HG02943 (cell line): ENCODE data around the gene MBD5.

ENCODE experiments used
- ATAC-seq: cut with Tn5 transposase; IDR thresholded peaks from one replicate; pipeline ENCODE4 v1.9.1; 2021; ENCODE audit warnings: mild to moderate bottlenecking, low read depth, moderate library complexity; ENCODE audit not compliant: unreplicated experiment

Gene MBD5

GRCh38 chr2:148106331-148106730 lies 85.4 kb downstream of the MBD5 start:
- ATAC-seq, result no peak

DNA sequence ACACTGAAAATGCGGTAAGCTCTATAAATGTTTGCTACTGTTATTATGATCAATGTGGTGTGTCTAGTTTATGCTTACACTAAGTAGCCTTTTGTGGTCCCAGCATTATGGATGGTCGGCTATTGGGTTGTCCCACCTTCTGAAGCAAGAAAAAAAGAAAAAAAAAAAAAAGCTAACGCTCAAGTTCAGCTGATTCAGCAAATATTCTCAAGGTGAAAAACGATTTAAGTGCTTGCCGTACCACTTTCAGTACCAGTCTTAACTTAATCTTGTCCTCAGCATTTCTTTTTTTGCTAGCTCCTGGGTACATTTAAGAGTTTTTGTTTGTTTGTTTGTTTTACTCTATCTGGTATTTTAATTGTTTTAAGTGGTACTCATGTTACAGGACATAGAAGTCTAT lies 87.5 kb downstream of the MBD5 start:
- no peak for ATAC-seq

DNA sequence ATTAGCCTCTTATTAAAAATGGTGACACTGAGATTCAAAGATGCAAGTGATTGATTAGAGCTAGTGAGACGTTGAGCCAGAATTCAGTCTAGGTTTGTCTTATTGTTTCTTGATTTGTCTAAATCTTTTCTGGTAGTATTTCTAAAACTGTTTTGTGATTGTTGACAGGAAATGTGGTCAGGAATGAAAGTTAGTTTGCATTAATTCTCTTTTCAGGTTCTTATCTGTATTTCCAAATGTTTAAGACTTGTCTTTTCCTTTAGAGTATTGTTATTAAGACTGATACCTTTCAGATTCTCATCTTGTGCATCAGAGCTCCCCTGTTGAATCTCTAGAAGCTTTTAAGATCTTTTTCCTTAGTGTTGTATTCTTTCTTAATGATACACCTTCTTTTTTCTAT lies 89.3 kb downstream of the MBD5 start:
- ATAC-seq, result no peak

GRCh38 chr2:148122788-148123187 lies 101.9 kb downstream of the MBD5 start:
- ATAC-seq, result no peak

DNA sequence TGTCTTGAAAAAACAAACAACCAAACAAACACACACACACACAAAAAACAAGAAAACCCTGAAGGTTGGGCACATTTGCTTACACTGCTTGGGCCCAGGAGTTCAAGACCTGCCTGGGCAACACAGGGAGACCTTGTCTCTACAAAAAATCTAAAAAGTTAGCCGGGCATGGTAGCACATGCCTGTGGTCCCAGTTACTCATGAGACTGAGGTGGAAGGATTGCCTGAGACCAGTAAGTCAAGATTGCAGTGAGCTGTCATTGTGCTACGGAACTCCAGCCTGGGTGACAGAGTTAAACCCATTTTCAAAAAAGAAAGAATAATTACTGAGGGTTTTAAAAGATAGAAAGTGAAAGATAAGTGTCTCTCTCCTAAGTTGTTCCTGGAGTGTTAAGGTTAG lies 103.4 kb downstream of the MBD5 start:
- no peak for ATAC-seq

GRCh38 chr2:148130581-148130980 lies 109.7 kb downstream of the MBD5 start:
- no peak for ATAC-seq

- no peak for ATAC-seq
These were observed 111.5 kb downstream of the MBD5 start for GRCh38 chr2:148132412-148132811.

- no peak for ATAC-seq
These were observed 114.8 kb downstream of the MBD5 start for GRCh38 chr2:148135705-148136104.

DNA sequence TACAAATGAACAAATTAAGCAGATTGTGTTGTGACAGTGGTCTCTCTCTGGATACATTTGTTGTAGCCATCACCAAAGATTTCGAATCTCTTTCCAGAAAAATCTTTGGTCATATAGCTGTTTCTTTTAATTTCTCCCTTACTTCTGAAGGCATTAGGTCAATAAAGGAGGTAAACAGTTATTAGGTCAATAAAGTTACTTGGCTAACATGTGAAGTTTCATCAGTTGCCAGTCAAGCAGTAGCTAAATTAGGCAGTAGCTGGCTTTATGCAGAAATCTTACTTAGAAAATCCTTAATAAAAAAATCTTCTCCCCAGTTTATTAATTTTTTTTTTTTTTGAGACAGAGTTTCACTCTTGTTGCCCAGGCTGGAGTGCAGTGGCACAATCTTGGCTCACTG lies 115.5 kb downstream of the MBD5 start:
- no peak for ATAC-seq

DNA sequence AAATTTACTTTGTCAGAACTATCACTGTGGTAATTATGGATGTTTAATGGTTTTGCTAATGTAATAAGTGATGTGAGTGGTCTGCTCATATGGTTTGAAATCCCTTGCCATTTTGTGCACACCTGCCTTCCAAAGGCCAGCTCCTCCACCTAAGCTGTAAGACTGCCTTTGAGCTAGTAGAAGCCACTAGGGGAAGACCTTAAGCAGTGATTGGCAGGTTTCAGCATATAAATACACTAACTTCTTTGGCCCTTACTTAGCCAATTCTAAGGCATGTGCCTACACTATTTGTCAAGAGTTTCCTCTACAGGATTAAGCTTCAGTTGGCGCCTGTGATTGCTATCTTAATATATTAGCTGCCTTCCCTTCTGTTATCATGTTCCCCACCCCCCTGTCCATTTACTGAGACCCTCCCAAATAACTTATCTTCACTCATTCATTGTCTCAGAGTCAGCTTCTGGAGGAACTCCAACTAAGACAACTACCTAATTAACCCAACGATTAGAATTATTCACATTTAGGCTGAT lies 141.1 kb downstream of the MBD5 start:
- no peak for ATAC-seq

DNA sequence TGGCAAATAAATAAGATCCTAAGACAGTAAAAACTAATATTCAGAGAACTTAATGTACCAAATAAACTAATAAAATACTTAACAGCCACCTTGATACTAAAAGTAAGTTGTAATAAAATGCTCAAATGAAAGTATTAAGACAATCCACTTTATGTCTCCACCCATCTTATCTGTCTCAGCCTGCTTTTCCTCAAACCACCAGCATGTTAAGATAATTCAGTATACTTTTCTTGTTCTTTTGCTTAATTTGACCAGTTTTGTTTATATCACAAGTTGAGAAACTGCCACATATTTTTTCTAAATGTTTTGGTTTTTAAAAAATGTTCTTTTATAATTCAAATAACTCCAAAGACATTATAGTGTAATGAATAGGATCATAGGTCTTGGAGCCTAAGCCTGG lies 142.0 kb downstream of the MBD5 start:
- ATAC-seq, result no peak

GRCh38 chr2:148165975-148166374 lies 145.1 kb downstream of the MBD5 start:
- ATAC-seq, result no peak

- no peak for ATAC-seq
These were observed 146.4 kb downstream of the MBD5 start for GRCh38 chr2:148167241-148167766.

GRCh38 chr2:148167855-148168254 lies 147.0 kb downstream of the MBD5 start:
- ATAC-seq, result no peak

DNA sequence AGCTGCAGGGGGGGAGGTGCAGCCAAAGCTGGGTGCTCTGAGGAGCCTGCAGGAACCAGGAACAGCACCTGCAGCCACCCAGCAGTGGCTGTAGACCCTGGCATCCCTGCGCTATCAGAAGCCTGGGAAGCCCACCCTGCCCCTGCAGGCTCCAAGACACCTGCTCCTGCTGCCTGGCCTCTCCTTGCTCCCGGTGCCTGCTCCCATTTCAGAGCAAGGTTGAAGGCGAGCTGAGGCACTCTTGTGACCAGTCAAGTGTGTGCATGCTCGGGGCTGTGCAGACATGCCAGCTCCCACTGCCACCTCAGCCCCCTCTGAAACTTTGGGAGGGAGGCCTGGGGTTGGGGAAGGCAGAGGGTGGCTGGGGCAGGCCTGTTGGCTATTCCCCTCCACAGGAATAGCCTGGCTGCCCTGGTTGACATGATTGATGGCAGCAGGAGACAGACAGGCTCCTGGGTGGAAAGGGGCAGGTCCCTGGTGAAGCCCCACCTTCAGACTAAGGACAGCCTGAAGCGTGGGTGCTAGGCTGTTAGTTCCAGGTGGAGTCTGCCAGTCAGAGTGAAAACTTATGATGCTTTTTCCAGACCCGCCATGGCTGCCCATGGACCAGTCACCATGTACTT lies 151.4 kb downstream of the MBD5 start:
- ATAC-seq, result no peak

- ATAC-seq, result no peak
These were observed 152.3 kb downstream of the MBD5 start for GRCh38 chr2:148173168-148173567.

GRCh38 chr2:148177559-148177958 lies 156.7 kb downstream of the MBD5 start:
- ATAC-seq, result no peak

DNA sequence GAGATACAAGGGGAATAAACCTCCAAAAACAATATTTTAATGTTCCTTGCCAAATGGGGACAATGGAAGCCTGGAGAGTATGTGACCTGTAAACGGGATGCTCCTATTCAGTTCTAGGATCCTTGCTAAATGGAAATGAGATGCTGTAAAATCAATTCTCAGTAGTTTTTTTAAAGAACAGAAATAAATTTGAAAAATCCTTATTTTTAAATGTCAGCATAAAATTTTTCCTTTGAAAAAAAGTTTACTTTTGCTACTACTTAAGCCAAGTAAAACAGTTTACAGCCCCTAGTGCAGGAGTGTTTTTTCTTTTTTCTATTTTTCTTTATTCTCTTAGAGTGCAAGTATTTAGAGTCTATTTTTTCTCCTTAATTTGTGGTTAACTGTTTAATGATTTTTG lies 158.8 kb downstream of the MBD5 start:
- no peak for ATAC-seq

- ATAC-seq, result no peak
These were observed 164.1 kb downstream of the MBD5 start for GRCh38 chr2:148184976-148185375.

DNA sequence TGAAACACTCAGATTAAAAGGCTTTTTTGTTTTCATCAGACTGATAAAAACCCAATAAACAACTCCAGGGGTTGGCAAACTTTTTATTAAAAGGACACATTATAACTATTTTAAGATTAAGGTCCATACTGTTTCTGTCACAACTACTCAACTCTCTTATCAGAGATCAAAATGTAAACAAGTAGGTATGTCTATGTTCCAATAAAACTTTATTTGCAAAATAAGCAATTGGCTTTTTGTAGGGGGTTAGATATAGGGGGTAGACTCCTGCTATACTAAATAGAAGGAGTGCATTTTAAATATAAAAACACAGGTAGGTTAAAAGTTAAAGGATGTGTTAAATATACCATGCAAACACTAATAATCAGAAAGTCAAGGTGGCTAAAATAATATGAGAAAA lies 174.0 kb downstream of the MBD5 start:
- ATAC-seq, result no peak

DNA sequence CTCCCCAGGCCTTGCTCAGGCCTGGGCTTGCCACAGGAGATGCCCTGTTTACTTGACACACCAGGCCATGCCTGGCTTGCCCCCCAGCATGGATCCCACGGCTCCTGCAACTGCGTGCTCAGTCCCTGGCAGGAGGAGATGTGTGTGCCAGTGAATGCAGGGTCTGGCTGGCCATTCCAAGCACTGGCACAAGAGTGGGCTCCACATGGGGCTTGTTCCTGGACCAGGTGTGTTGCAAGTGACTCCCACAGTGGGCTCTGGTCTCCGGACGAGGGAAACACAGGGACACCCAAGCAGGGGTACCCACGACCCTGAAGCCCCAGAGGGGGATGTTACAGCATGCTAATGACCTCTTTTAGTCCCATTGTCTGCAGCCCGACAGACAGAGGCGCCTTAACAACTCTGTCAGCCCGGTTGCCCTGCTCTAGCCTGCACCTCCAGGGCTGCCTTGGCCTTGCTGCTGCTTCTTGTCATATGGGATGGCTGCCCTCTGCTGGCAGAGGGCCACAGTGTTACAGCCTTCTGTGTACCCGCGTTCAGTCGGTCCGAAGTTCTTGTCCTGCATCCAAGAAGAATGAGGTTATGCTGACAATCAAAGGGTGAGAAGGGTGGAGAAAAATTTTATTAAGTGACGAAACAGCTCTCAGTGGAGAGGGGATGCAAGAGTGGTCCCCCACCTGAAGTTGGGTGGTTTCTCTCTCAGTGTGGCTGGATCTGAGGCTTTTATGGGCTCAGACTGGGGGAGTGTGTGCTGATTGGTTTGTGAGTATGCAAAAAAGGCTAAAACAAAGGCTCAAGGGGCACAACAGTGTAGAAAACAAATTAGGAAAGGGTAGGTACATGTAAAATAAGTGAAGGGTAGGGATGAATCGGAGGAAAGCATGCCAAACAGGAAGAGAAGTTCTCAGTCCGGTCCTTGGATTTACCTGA lies 180.4 kb downstream of the MBD5 start:
- ATAC-seq, result no peak

- ATAC-seq, result no peak
These were observed 181.3 kb downstream of the MBD5 start for GRCh38 chr2:148202237-148202636.
